ENCODE data around the gene ACLY. TPM values are rescaled to one million over a fixed set of nuclear protein-coding genes. Genes with fewer than 3 reads are reported as not detected.

Gene ACLY
- total RNA-seq = 205 and 232 TPM in 2 replicates

DNA sequence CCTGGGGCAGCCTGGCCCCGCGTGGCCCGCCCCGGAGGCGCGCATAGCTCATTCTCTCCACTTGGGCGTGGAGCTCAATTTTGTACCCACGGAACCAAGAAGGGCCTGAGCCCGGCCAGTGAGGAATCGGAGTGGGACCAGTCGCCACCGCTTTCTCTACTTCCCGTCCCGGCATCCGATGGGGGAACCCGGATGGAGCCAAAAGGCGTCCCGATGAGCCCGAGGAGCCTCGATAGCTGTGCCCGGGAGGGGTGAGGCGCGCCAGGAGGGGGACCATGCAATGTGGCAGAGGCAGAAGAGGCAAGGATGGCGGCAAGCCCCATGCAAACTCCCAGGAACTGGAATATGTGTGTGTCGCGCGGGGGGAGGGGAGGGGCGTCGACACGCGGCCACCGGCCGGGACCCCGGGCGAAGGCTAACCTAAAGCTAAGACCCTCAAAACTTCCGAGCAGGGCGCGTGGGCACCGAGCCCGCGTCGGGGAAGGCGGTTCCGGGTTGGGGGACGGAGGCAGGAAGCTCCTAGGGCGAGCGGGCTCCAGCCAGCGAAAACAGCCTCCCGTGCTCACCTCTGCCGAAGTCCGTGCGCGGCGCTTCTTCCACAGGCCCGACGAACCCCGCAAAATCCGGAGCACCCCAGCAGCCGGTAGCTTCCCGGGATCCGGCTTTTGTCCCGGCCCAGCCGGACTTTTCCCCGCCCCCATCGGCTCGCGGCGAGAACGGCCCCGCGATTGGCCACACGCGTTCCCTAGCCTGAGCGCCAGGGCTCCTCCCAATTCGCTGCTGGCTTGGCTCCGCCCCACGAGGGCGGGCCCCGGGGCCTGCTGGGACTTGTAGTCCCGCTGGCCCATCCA, at the start of gene ACLY:
ACLY (minus strand) TSS at position 638 of the 851 bp plus-strand sequence. CDS start 5,078 bp downstream, outside the sequence.
- peak; percentile 85 to 97 for DNase-seq (ENCODE audit: low read depth in 2 of 2)

GRCh38 chr17:41967921-41968578, 49.3 kb upstream of the ACLY start:
- DNase-seq (ENCODE audit: low read depth in 2 of 2) = no peak

- peak in 1 of 2 donors; percentile 27 for DNase-seq (ENCODE audit: low read depth in 2 of 2)
These were observed 48.6 kb upstream of the ACLY start for GRCh38 chr17:41967141-41967920.

DNA sequence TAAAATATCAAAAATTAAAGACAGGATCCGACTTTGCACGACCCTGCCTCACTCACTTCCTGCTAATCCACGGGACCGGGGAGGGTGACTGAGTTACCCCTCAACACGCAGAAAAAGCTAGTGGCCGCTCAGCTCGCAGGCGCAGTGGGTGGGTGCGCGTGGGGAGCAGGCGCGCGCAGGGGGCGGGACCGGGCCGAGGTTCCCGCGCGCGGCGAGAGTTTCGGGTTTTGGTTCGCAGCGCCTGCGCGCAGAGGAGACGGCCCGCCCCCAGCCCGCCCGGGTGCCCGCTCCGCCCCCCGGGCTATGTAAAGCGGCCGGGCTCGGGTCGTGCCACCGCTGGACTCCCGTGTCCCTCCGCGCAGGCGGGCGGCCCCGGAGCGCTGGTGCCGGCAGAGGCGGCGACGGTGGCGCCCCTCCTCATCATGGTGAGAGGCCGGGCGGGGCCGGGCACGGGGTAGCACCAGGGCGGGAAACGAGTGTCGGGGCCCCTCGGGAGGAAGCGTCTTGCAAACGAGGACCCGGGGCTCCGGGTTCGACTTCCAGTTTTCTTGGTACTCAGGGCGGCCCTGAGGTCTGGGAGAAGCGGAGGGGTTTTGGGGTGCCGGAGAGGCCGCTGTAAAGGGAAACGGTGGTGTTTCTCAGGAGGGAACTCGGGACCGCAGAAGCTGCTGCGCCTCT, 47.9 kb upstream of the ACLY start, which contains the start of gene CNP:
CNP (plus strand) TSS at position 333 of the 678 bp plus-strand sequence; CDS start at position 423, 90 bp downstream.
- DNase-seq (ENCODE audit: low read depth in 2 of 2) = peak; percentile 71 to 95

DNA sequence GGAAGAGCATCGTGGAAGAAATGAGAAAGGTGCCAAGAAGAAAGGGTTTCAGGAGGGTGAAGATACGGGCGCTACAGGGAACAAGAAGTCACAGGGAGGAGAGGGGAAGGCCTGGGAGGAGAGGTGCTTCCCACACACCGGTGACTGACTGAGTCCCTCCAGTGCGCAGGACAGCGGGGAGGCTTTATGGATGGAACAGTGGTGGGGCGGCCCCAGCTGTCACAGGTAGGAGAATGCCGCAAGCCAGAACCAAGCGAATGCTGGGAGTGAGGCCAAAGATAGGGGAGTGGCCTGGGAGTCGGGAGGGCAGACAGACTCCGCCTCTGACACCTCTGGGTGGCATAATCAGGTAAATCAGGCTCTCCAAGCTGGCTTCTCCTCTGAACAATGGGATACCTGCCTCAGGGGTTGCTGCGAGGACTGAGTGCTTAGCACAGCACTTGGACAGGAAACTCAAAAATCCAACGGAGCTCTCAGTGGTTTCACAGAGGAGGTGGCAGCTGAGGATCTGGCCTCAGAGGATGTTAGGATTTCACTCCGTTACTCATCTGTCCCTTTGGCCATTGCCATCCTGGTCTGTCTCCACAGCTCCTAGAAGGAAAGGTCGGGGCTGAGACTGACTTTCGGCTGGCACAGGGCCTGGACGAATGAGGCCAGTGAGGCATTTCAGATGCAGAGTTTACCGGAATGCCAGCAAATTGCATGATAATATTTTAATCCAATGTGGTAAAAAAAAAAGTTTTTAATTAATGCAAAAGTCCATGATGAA, 47.1 kb upstream of the ACLY start:
- DNase-seq (ENCODE audit: low read depth in 2 of 2) = peak in 1 of 2 donors; percentile 34

GRCh38 chr17:41962768-41963434, 44.1 kb upstream of the ACLY start:
- peak; percentile 39 to 66 for DNase-seq (ENCODE audit: low read depth in 2 of 2)

DNA sequence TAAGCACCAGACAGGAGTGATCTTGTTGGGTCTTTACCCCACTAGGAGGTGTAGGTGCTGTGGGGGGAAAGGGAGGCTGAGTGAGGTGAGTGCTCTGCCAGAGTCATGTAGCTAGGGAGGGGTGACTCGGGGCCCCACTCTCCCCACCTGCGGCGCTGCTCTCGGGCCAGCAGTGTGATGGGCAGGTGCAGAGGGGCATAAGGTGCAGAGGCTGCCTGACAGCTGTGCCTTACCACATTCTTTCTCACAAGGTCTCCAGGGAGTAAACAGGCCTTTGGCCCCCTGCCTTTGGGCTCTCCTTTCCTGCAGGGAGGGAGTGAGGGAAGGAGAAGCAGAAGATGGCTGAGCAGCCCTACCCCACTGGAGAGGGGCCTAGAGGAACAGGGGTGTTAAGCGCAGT, 43.4 kb upstream of the ACLY start:
- no peak for DNase-seq (ENCODE audit: low read depth in 2 of 2)

DNA sequence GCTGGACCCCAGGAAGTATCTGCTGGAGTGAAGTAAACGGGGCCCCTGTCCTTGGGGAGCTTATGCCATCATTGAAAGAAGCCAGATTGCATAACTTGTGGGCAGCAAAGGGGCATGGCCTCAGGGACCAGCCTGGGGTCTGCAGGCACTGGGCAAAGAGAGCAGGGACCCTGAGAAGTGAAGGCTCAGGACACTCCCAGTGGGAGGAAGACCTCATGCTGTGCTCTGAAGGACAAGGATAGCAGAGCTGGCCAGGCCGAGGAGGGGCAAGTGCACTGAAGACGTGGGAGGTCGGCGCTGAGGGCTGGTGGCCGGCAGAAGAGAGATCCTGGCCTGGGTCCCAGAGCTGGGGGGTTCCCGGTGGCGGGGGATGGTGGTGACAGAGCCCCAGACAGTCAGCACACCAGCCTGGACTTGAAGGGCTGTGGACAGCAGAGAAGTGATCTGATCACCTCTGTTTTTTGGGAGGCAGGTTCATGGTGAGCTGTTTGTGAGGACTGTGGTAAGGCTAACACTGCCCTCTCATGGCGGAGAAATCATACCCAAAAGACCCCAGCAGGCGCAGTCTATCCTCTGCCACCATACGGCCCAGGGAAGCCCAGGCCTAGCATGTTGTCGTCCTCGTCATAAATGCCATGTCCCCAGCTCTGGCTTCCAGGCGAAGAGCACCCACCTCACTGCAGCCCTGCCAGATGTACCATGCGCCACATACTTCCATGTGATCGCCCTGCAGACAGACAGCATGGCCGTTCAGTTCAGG, 40.8 kb upstream of the ACLY start:
- peak; percentile 60 to 65 for DNase-seq (ENCODE audit: low read depth in 2 of 2)

GRCh38 chr17:41959030-41959335, 40.2 kb upstream of the ACLY start:
- DNase-seq (ENCODE audit: low read depth in 2 of 2) = no peak

- DNase-seq (ENCODE audit: low read depth in 2 of 2) = no peak
These were observed 39.2 kb upstream of the ACLY start for GRCh38 chr17:41957869-41958439.

GRCh38 chr17:41957031-41957868, 38.5 kb upstream of the ACLY start:
- peak in 1 of 2 donors; percentile 53 for DNase-seq (ENCODE audit: low read depth in 2 of 2)

GRCh38 chr17:41956522-41956921, 37.8 kb upstream of the ACLY start:
- DNase-seq (ENCODE audit: low read depth in 2 of 2) = no peak

- DNase-seq (ENCODE audit: low read depth in 2 of 2) = no peak
These were observed 30.2 kb upstream of the ACLY start for GRCh38 chr17:41948762-41949460.

- DNase-seq (ENCODE audit: low read depth in 2 of 2) = no peak
These were observed 26.2 kb upstream of the ACLY start for GRCh38 chr17:41944943-41945342.

DNA sequence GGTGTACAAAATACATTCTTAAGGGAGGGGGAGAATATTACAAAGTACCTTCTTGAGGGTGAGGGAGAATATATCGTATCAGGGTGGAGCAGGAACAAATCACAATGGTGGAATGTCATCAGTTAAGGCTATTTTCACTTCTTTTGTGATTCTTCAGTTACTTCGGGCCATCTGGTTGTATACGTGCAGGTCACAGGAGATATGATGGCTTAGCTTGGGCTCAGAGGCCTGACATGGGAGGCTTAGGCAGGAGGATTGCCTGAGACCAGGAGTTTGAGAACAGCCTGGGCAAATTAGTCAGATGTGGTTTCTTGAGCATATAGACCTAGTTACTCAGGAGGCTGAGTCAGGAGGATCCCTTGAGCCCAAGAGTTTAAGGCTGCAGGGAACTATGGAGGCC, 24.7 kb upstream of the ACLY start:
- DNase-seq (ENCODE audit: low read depth in 2 of 2) = no peak

- DNase-seq (ENCODE audit: low read depth in 2 of 2) = no peak
These were observed 24.0 kb upstream of the ACLY start for GRCh38 chr17:41942626-41943373.

DNA sequence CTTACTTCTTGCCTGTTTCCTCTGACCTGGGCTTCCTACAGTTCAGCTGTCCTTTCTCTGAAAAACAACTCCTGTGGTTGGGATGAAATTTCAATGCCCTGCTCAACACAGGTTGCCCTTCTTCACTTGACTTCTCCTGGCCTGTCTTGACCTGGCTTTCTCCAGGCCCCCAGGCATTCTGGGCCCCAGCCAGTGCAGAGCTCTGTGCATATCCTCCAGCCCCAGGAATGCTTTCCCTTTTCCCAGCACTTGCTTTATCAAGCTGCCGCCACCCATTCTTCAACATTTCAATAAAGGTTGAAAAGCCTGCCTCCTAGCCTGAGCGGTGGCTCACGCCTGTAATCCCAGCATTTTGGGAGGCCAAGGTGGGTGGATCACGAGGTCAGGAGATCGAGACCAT, 22.4 kb upstream of the ACLY start:
- no peak for DNase-seq (ENCODE audit: low read depth in 2 of 2)
